AG10803 (cell line): ENCODE results near the gene RPL10A.

Experiments
- DNase-seq: peaks from one replicate; pipeline ENCODE4 v3.0.0; 2010; ENCODE audit warnings: low read depth
- H3K4me3 ChIP-seq: 2 replicates; pipeline ENCODE4 v1.5.1; 2011; ENCODE audit warnings: mild to moderate bottlenecking, low read length, control low read depth
- CTCF ChIP-seq: conservative IDR thresholded peaks from 2 replicates; pipeline ENCODE4 v1.5.1; 2011; ENCODE audit warnings: mild to moderate bottlenecking, low read length, control low read depth, inconsistent platforms

Gene RPL10A

GRCh38 chr6:35471836-35472345, 3.7 kb downstream of the RPL10A start:
- no peak for TF ChIP-seq CTCF
- no peak for DNase-seq
- H3K4me3 ChIP-seq: 0 out of 2 replicates have a peak overlapping the region, but pooled peaks have one; percentile 15

GRCh38 chr6:35473075-35473849, 5.1 kb downstream of the RPL10A start:
- TF ChIP-seq CTCF: no peak
- no peak overlapping the region for H3K4me3 ChIP-seq
- no peak for DNase-seq

- DNase-seq: no peak
- TF ChIP-seq CTCF: no peak
- H3K4me3 ChIP-seq: no peak overlapping the region
Measured at GRCh38 chr6:35473850-35474130, 5.6 kb downstream of the RPL10A start.

- no peak for DNase-seq
- no peak overlapping the region for H3K4me3 ChIP-seq
- no peak for TF ChIP-seq CTCF
Measured at GRCh38 chr6:35474131-35474941, 6.1 kb downstream of the RPL10A start.

DNA sequence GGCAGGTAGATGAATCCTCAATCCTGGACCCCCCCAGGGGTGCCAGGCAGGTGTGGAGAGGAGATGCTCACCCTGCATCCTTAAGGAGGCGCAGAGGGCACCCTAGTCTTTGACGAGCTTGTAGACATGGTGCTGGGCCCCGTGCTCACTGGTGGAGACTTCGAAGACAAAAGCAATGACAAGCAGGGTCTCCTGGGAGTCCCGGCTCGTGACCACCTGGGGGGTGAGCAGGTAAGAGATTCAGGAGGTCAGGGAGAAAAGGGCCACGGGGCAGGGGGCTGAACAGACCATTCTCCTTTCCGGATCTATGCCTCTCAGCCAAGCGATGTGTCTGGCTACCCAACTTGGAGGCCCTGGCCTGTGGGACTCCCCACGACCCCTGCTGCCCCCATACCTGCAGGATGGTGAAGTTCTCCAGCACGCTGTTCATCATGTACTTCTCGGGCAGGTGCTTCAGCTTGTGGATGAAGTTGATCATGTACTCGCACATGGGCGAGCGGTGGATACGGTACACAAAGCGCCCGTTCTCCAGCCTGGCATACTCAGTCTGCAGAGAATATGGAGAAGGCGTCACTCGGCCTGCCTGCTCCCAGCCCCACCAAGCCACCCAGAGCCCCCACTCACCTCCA, 6.9 kb downstream of the RPL10A start:
- DNase-seq: no peak
- no peak for TF ChIP-seq CTCF
- no peak overlapping the region for H3K4me3 ChIP-seq

- no peak overlapping the region for H3K4me3 ChIP-seq
- DNase-seq: no peak
- no peak for TF ChIP-seq CTCF
Measured at GRCh38 chr6:35475573-35475972, 7.4 kb downstream of the RPL10A start.
